Right lobe of liver (tissue), 6 donors: ENCODE results near the gene TRABD2B. TPM values are rescaled to one million over a fixed set of nuclear protein-coding genes. Genes with fewer than 3 reads are reported as not detected.
"Not testable (repeated sequence)": the region's sequence is repeated elsewhere in the genome, so short reads cannot be mapped to it uniquely, and the experiment has no call there.

Experiments used
- ATAC-seq, 4 donors: fragments of 200-7000 bp; cut with Tn5 transposase; one replicate each; pipeline ENCODE4 v1.9.1; 2020; ENCODE audit warnings: mild to moderate bottlenecking in 4 of 4, moderate library complexity in 4 of 4
- DNase-seq, 3 donors: peaks; one replicate each; pipeline ENCODE4 v3.0.0-alpha.2; 2020
- H3K27ac ChIP-seq, 3 donors: fragments of 200-600 bp; one replicate each; pipeline ENCODE4 v1.8.0; 2022
- H3K27me3 ChIP-seq, 2 donors: fragments of 200-600 bp; one replicate each; pipeline ENCODE4 v1.8.0; 2022
- H3K36me3 ChIP-seq, 4 donors: fragments of 200-600 bp; sonication (generic) in 1 of 4; one replicate each; pipeline versions ENCODE4 v1.5.1 to v1.8.0; 2017 to 2022; ENCODE audit warnings: control low read depth in 1 of 4
- H3K4me1 ChIP-seq, 4 donors: fragments of 200-600 bp; sonication (generic) in 1 of 4; one replicate each; pipeline versions ENCODE4 v1.5.1 to v1.8.0; 2017 to 2022; ENCODE audit warnings: control low read depth in 1 of 4
- H3K4me3 ChIP-seq, 3 donors: fragments of 200-600 bp; one replicate each; pipeline ENCODE4 v1.8.0; 2022
- H3K9me3 ChIP-seq, 4 donors: fragments of 200-600 bp; sonication (generic) in 1 of 4; one replicate each; pipeline versions ENCODE4 v1.5.1 to v1.8.0; 2017 to 2022; ENCODE audit warnings: control low read depth in 1 of 4
- POLR2A ChIP-seq: fragments of 450-650 bp; IDR thresholded peaks from one replicate; pipeline ENCODE4 v1.6.1; 2017; ENCODE audit warnings: antibody characterized with exemption, mild to moderate bottlenecking
- WGBS: methylation state at CpG from one replicate; pipeline ENCODE4 v1.1.6; 2018; ENCODE audit warnings: low coverage, low lambda C conversion rate; ENCODE audit not compliant: insufficient coverage; ENCODE audit errors: missing lambda C conversion rate; 5-methylcytosine and 5-hydroxymethylcytosine counted together
- intact Hi-C, 2 donors: fragments of 100-400 bp; cut with DNase I; formaldehyde crosslinking; loops; one replicate each; pipeline versions ENCODE4 v1.11.2 to v1.14.1; 2022
- total RNA-seq, 6 experiments: library from RNA; depleted of rRNA in 2 of 6; stranded (reverse); fragments of >200 nt in 2 of 6; fragmentation: NEBNext Ultra II Directional in 3 of 6; extraction: Animal tissue kit (Norgen Biotek cat#: 25700) in 3 of 6; gene quantifications; one replicate each; pipeline versions ENCODE4 v1.1.0 to v1.2.4, GENCODE V29; 2016 to 2023
- TF ChIP-seq, protein P1 (sequence below), 4 donors: fragments of 200-600 bp in 3 of 4; fragments of 450-650 bp in 1 of 4; IDR thresholded peaks; one replicate each; pipeline versions ENCODE4 v1.5.1 to v1.8.0; 2016 to 2022; ENCODE audit warnings: antibody characterized with exemption in 4 of 4, mild to moderate bottlenecking in 2 of 4
- donor health status: DM: no; HTN: yes; CAD: no.
- donor health status: DM: no; HTN: no; CAD: no.
- donor health status: DM: no; HTN: no; CAD: no.
- donor health status: DM: no; HTN: yes; CAD: no.
- donor health status: DM: no; HTN: yes; CAD: no.

The TRABD2B gene
- total RNA-seq, 6 experiments from 2014 or later: 0.55 to 9.5 (median 1.8) TPM

DNA sequence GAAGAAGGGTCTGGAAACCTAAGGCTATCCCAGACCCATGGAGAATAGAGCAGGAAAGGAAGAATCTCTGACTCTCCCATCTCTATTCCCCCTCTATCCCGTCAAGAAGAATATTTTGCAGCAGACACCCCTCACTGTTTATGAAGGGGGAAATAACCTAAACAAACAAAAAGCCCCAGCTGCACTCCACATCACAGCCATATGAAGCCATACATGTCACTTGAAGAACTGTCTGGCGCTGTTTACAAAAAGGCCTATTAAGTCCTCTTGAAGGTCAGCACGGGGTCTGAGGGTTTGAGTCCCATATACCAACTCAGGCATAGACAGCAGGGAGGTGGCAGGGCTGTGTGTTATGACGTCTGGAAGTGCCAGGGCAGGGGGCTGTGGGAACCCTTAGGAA, 31.4 kb downstream of the TRABD2B start:
- DNase-seq (no peak), ATAC-seq (no peak)
- H3K4me3 ChIP-seq: no peak overlapping the region
- peak overlapping the region in 1 of 3 donors; percentile 39 for H3K27ac ChIP-seq
- intact Hi-C loops: no loop called here
- no peaks in the 10 kb centered on the region for H3K36me3 ChIP-seq
- H3K4me1 ChIP-seq: peaks cover 0 to 57% (median 26%) of the 10 kb centered on the region in 4 donors
- H3K9me3 ChIP-seq: no peaks in the 10 kb centered on the region
- 94% methylated on average over 3 of the region's 4 CpGs for WGBS
- no peak for TF ChIP-seq POLR2A
- TF ChIP-seq, protein P1, sequence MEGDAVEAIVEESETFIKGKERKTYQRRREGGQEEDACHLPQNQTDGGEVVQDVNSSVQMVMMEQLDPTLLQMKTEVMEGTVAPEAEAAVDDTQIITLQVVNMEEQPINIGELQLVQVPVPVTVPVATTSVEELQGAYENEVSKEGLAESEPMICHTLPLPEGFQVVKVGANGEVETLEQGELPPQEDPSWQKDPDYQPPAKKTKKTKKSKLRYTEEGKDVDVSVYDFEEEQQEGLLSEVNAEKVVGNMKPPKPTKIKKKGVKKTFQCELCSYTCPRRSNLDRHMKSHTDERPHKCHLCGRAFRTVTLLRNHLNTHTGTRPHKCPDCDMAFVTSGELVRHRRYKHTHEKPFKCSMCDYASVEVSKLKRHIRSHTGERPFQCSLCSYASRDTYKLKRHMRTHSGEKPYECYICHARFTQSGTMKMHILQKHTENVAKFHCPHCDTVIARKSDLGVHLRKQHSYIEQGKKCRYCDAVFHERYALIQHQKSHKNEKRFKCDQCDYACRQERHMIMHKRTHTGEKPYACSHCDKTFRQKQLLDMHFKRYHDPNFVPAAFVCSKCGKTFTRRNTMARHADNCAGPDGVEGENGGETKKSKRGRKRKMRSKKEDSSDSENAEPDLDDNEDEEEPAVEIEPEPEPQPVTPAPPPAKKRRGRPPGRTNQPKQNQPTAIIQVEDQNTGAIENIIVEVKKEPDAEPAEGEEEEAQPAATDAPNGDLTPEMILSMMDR (IDR thresholded peaks at IDR 0.05): no peak
- no peaks in the 10 kb centered on the region for H3K27me3 ChIP-seq

- no peak for TF ChIP-seq POLR2A
- TF ChIP-seq, protein P1 (IDR thresholded peaks at IDR 0.05): no peak
- peaks cover 0 to 45% (median 22%) of the 10 kb centered on the region in 4 donors for H3K4me1 ChIP-seq
- no peaks in the 10 kb centered on the region for H3K9me3 ChIP-seq
- H3K36me3 ChIP-seq: no peaks in the 10 kb centered on the region
- H3K27ac ChIP-seq: peak overlapping the region; percentile 54 to 90 (median 89)
- 57% methylated on average over 4 of the region's 5 CpGs for WGBS
- intact Hi-C loops: no loop called here
- ATAC-seq (no peak), DNase-seq (peak in 1 of 3 donors; percentile 21)
- H3K4me3 ChIP-seq: no peak overlapping the region
- H3K27me3 ChIP-seq: no peaks in the 10 kb centered on the region
These were observed 32.5 kb downstream of the TRABD2B start for GRCh38 chr1:47964636-47965035.

- Histone ChIP-seq H3K27ac (peak overlapping the region; percentile 54 to 90 (median 89)), H3K36me3 (no peaks in the 10 kb centered on the region), H3K4me3 (no peak overlapping the region), H3K27me3 (no peaks in the 10 kb centered on the region), H3K9me3 (no peaks in the 10 kb centered on the region), H3K4me1 (peaks cover 0 to 39% (median 19%) of the 10 kb centered on the region in 4 donors)
- intact Hi-C loops: no loop called here
- ATAC-seq: peak; percentile 85 to 93 (median 90)
- WGBS: 27% methylated on average over 13 of the region's 13 CpGs
- no peak for TF ChIP-seq POLR2A
- TF ChIP-seq, protein P1 (IDR thresholded peaks at IDR 0.05): no peak
- peak; percentile 42 to 91 (median 82) for DNase-seq
These were observed 33.4 kb downstream of the TRABD2B start for GRCh38 chr1:47963568-47964358.

DNA sequence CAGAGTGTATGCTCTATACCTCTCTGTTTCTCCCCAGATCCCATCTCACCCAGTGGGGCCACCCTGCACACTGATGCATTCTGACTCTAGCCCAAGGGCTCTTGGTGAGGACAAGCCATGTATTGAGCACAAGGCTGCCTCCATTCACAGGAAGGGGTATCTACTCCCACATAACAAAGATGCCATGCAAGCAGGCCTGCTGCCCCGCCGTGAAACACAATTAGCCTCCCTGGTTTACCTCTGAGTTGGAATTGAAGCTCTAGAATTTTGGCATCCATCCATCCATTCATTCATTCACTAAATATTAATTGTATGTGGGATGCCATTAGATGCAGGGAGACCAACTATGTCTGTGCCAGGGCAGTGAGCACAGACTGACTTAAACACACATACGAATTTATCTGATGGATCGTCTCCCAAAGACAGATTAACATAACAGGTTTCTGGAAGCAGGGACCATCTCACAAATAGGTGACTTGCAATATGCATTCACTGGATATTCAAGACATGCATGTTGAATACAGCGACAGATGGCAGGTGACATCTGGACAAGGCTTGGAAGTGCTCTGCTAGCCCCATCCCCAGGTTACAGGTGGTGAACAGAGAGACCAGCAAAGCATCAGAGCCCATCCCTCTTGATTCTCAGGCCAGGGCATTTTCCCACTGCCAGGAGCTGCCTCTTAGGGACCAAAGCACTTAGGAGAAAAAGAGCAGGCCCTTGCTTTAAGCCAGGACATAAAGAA, 34.3 kb downstream of the TRABD2B start:
- DNase-seq: no peak
- peaks cover 0 to 31% (median 15%) of the 10 kb centered on the region in 4 donors for H3K4me1 ChIP-seq
- TF ChIP-seq, protein P1 (IDR thresholded peaks at IDR 0.05): no peak
- TF ChIP-seq POLR2A: no peak
- no peak overlapping the region for H3K4me3 ChIP-seq
- no peaks in the 10 kb centered on the region for H3K36me3 ChIP-seq
- no peaks in the 10 kb centered on the region for H3K27me3 ChIP-seq
- intact Hi-C loops: no loop called here
- peak in 3 of 4 donors; percentile 32 to 39 (median 33) for ATAC-seq
- peak overlapping the region; percentile 54 to 90 (median 89) for H3K27ac ChIP-seq
- no peaks in the 10 kb centered on the region for H3K9me3 ChIP-seq
- WGBS: 38% methylated on average over 4 of the region's 5 CpGs

- intact Hi-C loops, H3K4me3 ChIP-seq, H3K27me3 ChIP-seq, H3K36me3 ChIP-seq, H3K9me3 ChIP-seq, H3K27ac ChIP-seq, ATAC-seq, DNase-seq: not testable (repeated sequence)
- 90% methylated on average over 4 of the region's 5 CpGs for WGBS
- peaks cover 0 to 30% (median 12%) of the 10 kb centered on the region in 4 donors for H3K4me1 ChIP-seq
These were observed 35.4 kb downstream of the TRABD2B start for GRCh38 chr1:47961835-47962234.

DNA sequence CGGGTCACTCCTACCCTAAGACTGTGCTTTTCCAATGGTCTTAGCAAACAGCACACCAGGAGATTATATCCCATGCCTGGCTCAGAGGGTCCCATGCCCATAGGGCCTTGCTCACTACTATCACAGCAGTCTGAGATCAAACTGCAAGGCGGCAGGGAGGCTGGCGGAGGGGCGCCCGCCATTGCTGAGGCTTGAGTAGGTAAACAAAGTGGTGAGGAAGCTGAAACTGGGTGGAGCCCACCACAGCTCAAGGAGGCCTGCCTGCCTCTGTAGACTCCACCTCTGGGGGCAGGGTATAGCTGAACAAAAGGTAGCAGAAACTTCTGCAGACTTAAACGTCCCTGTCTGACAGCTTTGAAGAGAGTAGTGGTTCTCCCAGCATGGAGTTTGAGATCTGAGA, 40.7 kb downstream of the TRABD2B start:
- H3K27ac ChIP-seq, ATAC-seq, H3K27me3 ChIP-seq, H3K4me1 ChIP-seq, H3K4me3 ChIP-seq, H3K9me3 ChIP-seq, DNase-seq, H3K36me3 ChIP-seq, intact Hi-C loops: not testable (repeated sequence)
- WGBS: 77% methylated on average over 4 of the region's 6 CpGs
